H1 (cell line): ENCODE measurements around the gene COL11A2. TPM values are rescaled to one million over a fixed set of nuclear protein-coding genes. Genes with fewer than 3 reads are reported as not detected.

Source experiments
- CTCF ChIA-PET: fragments of 300-600 bp; sonication (Branson Sonifier 250); formaldehyde crosslinking; loops from one replicate; lab custom pipeline; 2021; ENCODE audit not compliant: partially characterized antibody; lab: Charles Lee
- POLR2A ChIA-PET: fragments of 300-600 bp; sonication (Branson Sonifier 250); formaldehyde crosslinking; loops from one replicate; lab custom pipeline; 2021; ENCODE audit warnings: inconsistent platforms; ENCODE audit not compliant: partially characterized antibody; lab: Charles Lee
- DNase-seq, 2 experiments: peaks; one replicate each; pipeline versions ENCODE4 v3.0.0 to v3.0.0-alpha.2; 2010 to 2022; ENCODE audit warnings: low spot score in 2 of 2, low read depth in 1 of 2, mixed read lengths in 1 of 2
- FAIRE-seq: peaks from 2 replicates; lab custom pipeline; 2011; peaks lifted over from hg19 to GRCh38; lab: Jason Lieb, UNC
- H2AFZ ChIP-seq: 2 replicates; pipeline ENCODE4 v1.8.1; 2012; ENCODE audit warnings: low read length, inconsistent platforms
- H2AK5ac ChIP-seq: 2 replicates; pipeline ENCODE4 v1.6.1; 2013; ENCODE audit warnings: low read depth, low read length
- H2BK120ac ChIP-seq: replicated peaks from 2 replicates; pipeline ENCODE3; 2013; ENCODE audit warnings: low read depth, low read length, inconsistent platforms
- H2BK12ac ChIP-seq: 2 replicates; pipeline ENCODE4 v1.6.1; 2013; ENCODE audit warnings: low read depth, low read length
- H2BK15ac ChIP-seq: 2 replicates; pipeline ENCODE4 v1.6.1; 2013; ENCODE audit warnings: low read length
- H2BK20ac ChIP-seq: 2 replicates; pipeline ENCODE4 v1.6.1; 2013; ENCODE audit warnings: low read length
- H2BK5ac ChIP-seq: 2 replicates; pipeline ENCODE4 v1.6.1; 2013; ENCODE audit warnings: low read depth, low read length
- H3K14ac ChIP-seq: 2 replicates; pipeline ENCODE4 v1.6.1; 2013; ENCODE audit warnings: inconsistent platforms; ENCODE audit not compliant: insufficient read length
- H3K18ac ChIP-seq: 2 replicates; pipeline ENCODE4 v1.6.1; 2013; ENCODE audit warnings: low read length; ENCODE audit errors: extremely low read depth
- H3K23ac ChIP-seq: 2 replicates; pipeline ENCODE4 v1.6.1; 2013; ENCODE audit warnings: inconsistent platforms; ENCODE audit not compliant: insufficient read length
- H3K23me2 ChIP-seq: 2 replicates; pipeline ENCODE4 v1.6.1; 2013; ENCODE audit warnings: low read depth, low read length
- H3K27ac ChIP-seq: 2 replicates; pipeline ENCODE4 v1.6.1; 2011; ENCODE audit warnings: low read depth, low read length, inconsistent platforms
- H3K27me3 ChIP-seq, 4 experiments: replicated peaks in 1 of 4; 1 replicate in 1 of 4; 2 replicates in 3 of 4; pipeline versions ENCODE4 v1.6.1 to v1.8.1; 2011 to 2013; ENCODE audit warnings: low read length in 3 of 4, mild to moderate bottlenecking in 3 of 4, inconsistent platforms in 2 of 4, mixed read lengths in 2 of 4, moderate library complexity in 1 of 4; ENCODE audit not compliant: control insufficient read depth in 3 of 4, insufficient read depth in 3 of 4; ENCODE audit errors: extremely low read depth in 1 of 4
- H3K36me3 ChIP-seq, 4 experiments: 2 replicates each; pipeline versions ENCODE4 v1.6.1 to v1.8.1; 2011 to 2013; ENCODE audit warnings: mild to moderate bottlenecking in 4 of 4, low read length in 3 of 4, moderate library complexity in 2 of 4, control low read depth in 1 of 4, inconsistent platforms in 1 of 4; ENCODE audit not compliant: insufficient read depth in 4 of 4, control insufficient read depth in 2 of 4
- H3K4ac ChIP-seq: replicated peaks from 2 replicates; pipeline ENCODE3; 2013; ENCODE audit warnings: low read length, low read depth, mixed read lengths, inconsistent platforms; ENCODE audit not compliant: insufficient read length
- H3K4me1 ChIP-seq, 4 experiments: replicated peaks in 1 of 4; 1 replicate in 1 of 4; 2 replicates in 3 of 4; pipeline versions ENCODE4 v1.6.1 to v1.8.1; 2011 to 2013; ENCODE audit warnings: low read length in 3 of 4, inconsistent platforms in 2 of 4, mixed read lengths in 1 of 4; ENCODE audit not compliant: insufficient read depth in 4 of 4, control insufficient read depth in 3 of 4
- H3K4me2 ChIP-seq, 2 experiments: 2 replicates each; pipeline versions ENCODE4 v1.6.1 to v1.8.1; 2011 to 2013; ENCODE audit warnings: low read depth in 2 of 2, low read length in 2 of 2, control low read depth in 1 of 2, inconsistent platforms in 1 of 2, mild to moderate bottlenecking in 1 of 2; ENCODE audit not compliant: insufficient read depth in 1 of 2
- H3K4me3 ChIP-seq, 4 experiments: fragments of 200-600, 300-600 bp in 1 of 4; sonication (generic), shearing (Covaris generic), sonication (Bioruptor Twin) in 1 of 4; 2 replicates each; pipeline versions ENCODE4 v1.5.1 to v1.8.1; 2011 to 2016; ENCODE audit warnings: low read length in 4 of 4, low read depth in 3 of 4, control low read depth in 2 of 4, inconsistent platforms in 2 of 4, mild to moderate bottlenecking in 2 of 4, mixed read lengths in 1 of 4, moderate library complexity in 1 of 4; ENCODE audit not compliant: insufficient read depth in 2 of 4; ENCODE audit errors: extremely low read depth in 1 of 4
- H3K56ac ChIP-seq: replicated peaks from 2 replicates; pipeline ENCODE3; 2013; ENCODE audit warnings: low read depth, mild to moderate bottlenecking, mixed read lengths, low read length, inconsistent platforms; ENCODE audit not compliant: insufficient read length
- H3K79me1 ChIP-seq: 2 replicates; pipeline ENCODE4 v1.6.1; 2013; ENCODE audit warnings: low read depth, low read length, control low read depth
- H3K79me2 ChIP-seq, 2 experiments: 2 replicates each; pipeline versions ENCODE4 v1.6.1 to v1.8.1; 2012 to 2013; ENCODE audit warnings: low read length in 2 of 2, mild to moderate bottlenecking in 2 of 2, inconsistent platforms in 1 of 2; ENCODE audit not compliant: insufficient read depth in 2 of 2, control insufficient read depth in 1 of 2
- H3K9ac ChIP-seq, 4 experiments: replicated peaks in 1 of 4; 1 replicate in 1 of 4; 2 replicates in 3 of 4; pipeline versions ENCODE4 v1.6.1 to v1.8.1; 2011 to 2013; ENCODE audit warnings: low read depth in 3 of 4, low read length in 3 of 4, control low read depth in 2 of 4, mild to moderate bottlenecking in 2 of 4, moderate library complexity in 2 of 4, inconsistent platforms in 1 of 4; ENCODE audit errors: extremely low read depth in 1 of 4
- H3K9me3 ChIP-seq, 2 experiments: 2 replicates each; pipeline versions ENCODE4 v1.6.1 to v1.8.1; 2012 to 2013; ENCODE audit warnings: mild to moderate bottlenecking in 2 of 2, moderate library complexity in 2 of 2, control low read depth in 1 of 2, inconsistent platforms in 1 of 2, low read depth in 1 of 2, low read length in 1 of 2, mixed read lengths in 1 of 2; ENCODE audit not compliant: insufficient read depth in 2 of 2
- H4K20me1 ChIP-seq, 2 experiments: replicated peaks in 1 of 2; 2 replicates each; pipeline versions ENCODE3 to v1.8.1; 2011 to 2013; ENCODE audit warnings: inconsistent platforms in 2 of 2, low read length in 2 of 2, mild to moderate bottlenecking in 1 of 2; ENCODE audit not compliant: insufficient read depth in 2 of 2, control insufficient read depth in 1 of 2
- H4K5ac ChIP-seq: 2 replicates; pipeline ENCODE4 v1.6.1; 2013; ENCODE audit warnings: low read length, low read depth, mixed read lengths, inconsistent platforms; ENCODE audit not compliant: insufficient read length
- H4K8ac ChIP-seq: 2 replicates; pipeline ENCODE4 v1.8.0; 2013; ENCODE audit warnings: mild to moderate bottlenecking, moderate library complexity, low read length, inconsistent platforms; ENCODE audit not compliant: insufficient read depth; ENCODE audit errors: extremely low read depth
- H4K91ac ChIP-seq: replicated peaks from 2 replicates; pipeline ENCODE3; 2013; ENCODE audit warnings: low read length, mixed read lengths, inconsistent platforms; ENCODE audit not compliant: insufficient read length
- CBX5 ChIP-seq: fragments of 300-800, 300-1000 bp; sonication (generic); IDR thresholded peaks from 2 replicates; pipeline ENCODE4 v1.7.1; 2016; ENCODE audit warnings: antibody characterized with exemption, low read length, low read depth
- CHD2 ChIP-seq: IDR thresholded peaks from 2 replicates; pipeline ENCODE4 v1.6.1; 2012; ENCODE audit warnings: low read length, improper control_type of control experiment
- EGR1 ChIP-seq: IDR thresholded peaks from 2 replicates; pipeline ENCODE4 v1.6.1; 2011; ENCODE audit warnings: low read depth, low read length, borderline replicate concordance
- EP300 ChIP-seq, 2 experiments: IDR thresholded peaks; 1 replicate in 1 of 2; 2 replicates in 1 of 2; pipeline ENCODE4 v1.6.1; 2011 to 2012; ENCODE audit warnings: low read depth in 2 of 2, low read length in 2 of 2, mild to moderate bottlenecking in 2 of 2, borderline replicate concordance in 1 of 2, inconsistent platforms in 1 of 2, moderate library complexity in 1 of 2
- EZH2 ChIP-seq: fragments of 200-600 bp; sonication (generic); IDR thresholded peaks from 2 replicates; pipeline ENCODE4 v1.7.1; 2012; ENCODE audit warnings: low read depth, mild to moderate bottlenecking, moderate library complexity, low read length, inconsistent platforms; ENCODE audit not compliant: severe bottlenecking
- HDAC2 ChIP-seq, 2 experiments: fragments of 300-600 bp in 1 of 2; sonication (generic) in 1 of 2; IDR thresholded peaks; 2 replicates each; pipeline ENCODE4 v1.6.1; 2011 to 2012; ENCODE audit warnings: low read depth in 2 of 2, low read length in 2 of 2, mild to moderate bottlenecking in 2 of 2, moderate library complexity in 2 of 2, borderline replicate concordance in 1 of 2, inconsistent platforms in 1 of 2
- HDAC6 ChIP-seq: IDR thresholded peaks from one replicate; pipeline ENCODE4 v1.7.1; 2012; ENCODE audit warnings: low read depth, mild to moderate bottlenecking, inconsistent platforms, low read length, moderate library complexity
- KDM1A ChIP-seq: fragments of 200-600, 300-600 bp; sonication (generic); IDR thresholded peaks from 2 replicates; pipeline ENCODE4 v1.7.1; 2016; ENCODE audit warnings: mild to moderate bottlenecking, low read length, borderline replicate concordance
- POLR2AphosphoS5 ChIP-seq: IDR thresholded peaks from 2 replicates; pipeline ENCODE4 v1.6.1; 2011; ENCODE audit warnings: low read depth, low read length
- RBBP5 ChIP-seq: IDR thresholded peaks from 2 replicates; pipeline ENCODE4 v1.7.1; 2012; ENCODE audit warnings: low read depth, mild to moderate bottlenecking, inconsistent platforms, low read length, moderate library complexity, borderline replicate concordance
- RXRA ChIP-seq: IDR thresholded peaks from 2 replicates; pipeline ENCODE4 v1.6.1; 2011; ENCODE audit warnings: low read depth, mild to moderate bottlenecking, low read length, moderate library complexity; ENCODE audit not compliant: insufficient read depth
- SIX5 ChIP-seq: IDR thresholded peaks from 2 replicates; pipeline ENCODE4 v1.6.1; 2011; ENCODE audit warnings: mild to moderate bottlenecking, low read depth, low read length
- TAF1 ChIP-seq: IDR thresholded peaks from 2 replicates; pipeline ENCODE4 v1.6.1; 2011; ENCODE audit warnings: mild to moderate bottlenecking, low read depth, low read length
- TBP ChIP-seq: IDR thresholded peaks from 2 replicates; pipeline ENCODE4 v1.6.1; 2011; ENCODE audit warnings: low read depth, low read length, improper control_type of control experiment
- TCF12 ChIP-seq: IDR thresholded peaks from 2 replicates; pipeline ENCODE4 v1.6.1; 2011; ENCODE audit warnings: low read depth, mild to moderate bottlenecking, low read length
- WGBS, 2 experiments: shearing (Covaris generic) in 1 of 2; methylation state at CpG; one replicate each; pipeline versions ENCODE4 v1.1.6 to v1.1.7; 2013 to 2015; ENCODE audit warnings: low lambda C conversion rate in 2 of 2, mixed read lengths in 2 of 2, inconsistent platforms in 1 of 2, low coverage in 1 of 2, missing lambda C conversion rate in 1 of 2; ENCODE audit not compliant: insufficient replicate concordance in 2 of 2, insufficient coverage in 1 of 2, insufficient read length in 1 of 2; ENCODE audit errors: extremely low coverage in 1 of 2, missing lambda C conversion rate in 1 of 2; 5-methylcytosine and 5-hydroxymethylcytosine counted together
- polyA plus RNA-seq, 7 experiments: library from polyadenylated mRNA; depleted of rRNA in 3 of 7; stranded (reverse) in 5 of 7; unstranded in 2 of 7; fragments of >200 nt in 5 of 7; fragments of 200-250 nt in 2 of 7; gene quantifications; 1 replicate in 5 of 7; 2 replicates in 1 of 7; 4 replicates in 1 of 7; pipeline versions ENCODE4 v1.2.1 to v1.2.3, GENCODE V29; 2011 to 2013; ENCODE audit warnings: missing spikeins in 2 of 7, mixed read lengths in 2 of 7
- total RNA-seq: library from RNA; stranded (reverse); fragmentation: NEBNext Ultra II Directional; extraction: Animal tissue kit (Norgen Biotek cat#: 25700); gene quantifications from 2 replicates; pipeline ENCODE4 v1.2.1, GENCODE V29; 2021

The COL11A2 gene
- total and polyA plus RNA-seq, 2 of the 8 experiments (the other 6 are each of a cell fraction or from before 2014, with no cell fraction given): 2.8 to 3.8 TPM

GRCh38 chr6:33140556-33140955 lies 51.7 kb downstream of the COL11A2 start:
- WGBS, 2 experiments: 91% methylated on average over 7 of the region's 7 CpGs; no CpG with 5 or more reads in 1 of the 2 experiments
- Histone ChIP-seq H3K4ac (no peak overlapping the region), H3K14ac (no peak overlapping the region), H3K27me3 (no peaks in the 10 kb centered on the region), H4K8ac (no peak overlapping the region), H3K4me2 (no peak overlapping the region), H3K27ac (no peak overlapping the region), H4K91ac (no peak overlapping the region), H3K18ac (no peak overlapping the region), H2AK5ac (no peak overlapping the region), H3K23me2 (no peaks in the 10 kb centered on the region; the same call in 1 of the 2 replicates), H3K36me3 (no peaks in the 10 kb centered on the region), H4K20me1 (no peaks in the 10 kb centered on the region), H3K23ac (no peak overlapping the region), H3K9me3 (peaks cover 4% of the 10 kb centered on the region in 2 experiments; a peak in 2 of 4 replicates), H2BK120ac (no peak overlapping the region), H3K56ac (no peak overlapping the region), H3K4me3 (no peak overlapping the region), H2AFZ (no peak overlapping the region), H3K9ac (no peak overlapping the region), H2BK20ac (no peak overlapping the region), H3K79me1 (no peaks in the 10 kb centered on the region), H2BK12ac (no peak overlapping the region), H2BK15ac (no peak overlapping the region), H3K79me2 (no peaks in the 10 kb centered on the region), H2BK5ac (no peak overlapping the region), H4K5ac (no peak overlapping the region), H3K4me1 (no peaks in the 10 kb centered on the region)
- no peak for DNase-seq
- no peak for FAIRE-seq
- ChIA-PET CTCF (interaction anchor here (8.5 kb wide), 1 partner anchor 15 kb away, joined by 63 read pairs; no protein-coding TSS in a partner anchor), POLR2A (interaction anchor here (1.2 to 2.4 kb wide), 2 partner anchors 16 to 24 kb away, joined by 3 to 9 read pairs; no protein-coding TSS in a partner anchor)
- TF ChIP-seq CBX5: no peak
- no peak for TF ChIP-seq POLR2AphosphoS5
- no peak for TF ChIP-seq RBBP5
- no peak for TF ChIP-seq EGR1
- no peak for TF ChIP-seq TBP
- TF ChIP-seq TAF1: no peak
- no peak for TF ChIP-seq EZH2
- TF ChIP-seq TCF12: no peak
- no peak for TF ChIP-seq EP300 (IDR thresholded peaks at IDR 0.05; ENCODE audit: borderline replicate concordance in 1 of 2, low read depth in 2 of 2, low read length in 2 of 2)
- TF ChIP-seq SIX5: no peak
- TF ChIP-seq HDAC6: no peak
- no peak for TF ChIP-seq KDM1A
- TF ChIP-seq RXRA: no peak
- no peak for TF ChIP-seq CHD2
- TF ChIP-seq HDAC2 (IDR thresholded peaks at IDR 0.05; ENCODE audit: borderline replicate concordance in 1 of 2, low read depth in 2 of 2, low read length in 2 of 2): no peak
